Muscle layer of duodenum (tissue), 2 donors: ENCODE results near the gene SAMD4A.

ENCODE experiments used
- H3K27ac ChIP-seq: one replicate; pipeline ENCODE4 v1.7.0; 2013; ENCODE audit warnings: mild to moderate bottlenecking, low read length
- H3K27me3 ChIP-seq: one replicate; pipeline ENCODE4 v1.7.0; 2013; ENCODE audit warnings: low read depth, mild to moderate bottlenecking, control low read depth, low read length
- H3K36me3 ChIP-seq, 2 donors: one replicate each; pipeline ENCODE4 v1.7.0; 2013; ENCODE audit warnings: low read length in 2 of 2, control low read depth in 1 of 2, mild to moderate bottlenecking in 1 of 2; ENCODE audit not compliant: insufficient read depth in 2 of 2, control insufficient read depth in 1 of 2
- H3K4me1 ChIP-seq, 2 donors: one replicate each; pipeline ENCODE4 v1.7.0; 2013; ENCODE audit warnings: low read length in 2 of 2, mild to moderate bottlenecking in 2 of 2, control low read depth in 1 of 2, moderate library complexity in 1 of 2; ENCODE audit not compliant: insufficient read depth in 2 of 2, control insufficient read depth in 1 of 2
- H3K4me3 ChIP-seq, 2 donors: one replicate each; pipeline ENCODE4 v1.7.0; 2013; ENCODE audit warnings: low read length in 2 of 2, low read depth in 1 of 2, mild to moderate bottlenecking in 1 of 2
- H3K9me3 ChIP-seq, 2 donors: one replicate each; pipeline ENCODE4 v1.7.0; 2013; ENCODE audit warnings: low read length in 2 of 2, control low read depth in 1 of 2, mild to moderate bottlenecking in 1 of 2; ENCODE audit not compliant: control insufficient read depth in 1 of 2
- donor health status: healthy.

Gene SAMD4A, protein sequence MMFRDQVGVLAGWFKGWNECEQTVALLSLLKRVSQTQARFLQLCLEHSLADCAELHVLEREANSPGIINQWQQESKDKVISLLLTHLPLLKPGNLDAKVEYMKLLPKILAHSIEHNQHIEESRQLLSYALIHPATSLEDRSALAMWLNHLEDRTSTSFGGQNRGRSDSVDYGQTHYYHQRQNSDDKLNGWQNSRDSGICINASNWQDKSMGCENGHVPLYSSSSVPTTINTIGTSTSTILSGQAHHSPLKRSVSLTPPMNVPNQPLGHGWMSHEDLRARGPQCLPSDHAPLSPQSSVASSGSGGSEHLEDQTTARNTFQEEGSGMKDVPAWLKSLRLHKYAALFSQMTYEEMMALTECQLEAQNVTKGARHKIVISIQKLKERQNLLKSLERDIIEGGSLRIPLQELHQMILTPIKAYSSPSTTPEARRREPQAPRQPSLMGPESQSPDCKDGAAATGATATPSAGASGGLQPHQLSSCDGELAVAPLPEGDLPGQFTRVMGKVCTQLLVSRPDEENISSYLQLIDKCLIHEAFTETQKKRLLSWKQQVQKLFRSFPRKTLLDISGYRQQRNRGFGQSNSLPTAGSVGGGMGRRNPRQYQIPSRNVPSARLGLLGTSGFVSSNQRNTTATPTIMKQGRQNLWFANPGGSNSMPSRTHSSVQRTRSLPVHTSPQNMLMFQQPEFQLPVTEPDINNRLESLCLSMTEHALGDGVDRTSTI

DNA sequence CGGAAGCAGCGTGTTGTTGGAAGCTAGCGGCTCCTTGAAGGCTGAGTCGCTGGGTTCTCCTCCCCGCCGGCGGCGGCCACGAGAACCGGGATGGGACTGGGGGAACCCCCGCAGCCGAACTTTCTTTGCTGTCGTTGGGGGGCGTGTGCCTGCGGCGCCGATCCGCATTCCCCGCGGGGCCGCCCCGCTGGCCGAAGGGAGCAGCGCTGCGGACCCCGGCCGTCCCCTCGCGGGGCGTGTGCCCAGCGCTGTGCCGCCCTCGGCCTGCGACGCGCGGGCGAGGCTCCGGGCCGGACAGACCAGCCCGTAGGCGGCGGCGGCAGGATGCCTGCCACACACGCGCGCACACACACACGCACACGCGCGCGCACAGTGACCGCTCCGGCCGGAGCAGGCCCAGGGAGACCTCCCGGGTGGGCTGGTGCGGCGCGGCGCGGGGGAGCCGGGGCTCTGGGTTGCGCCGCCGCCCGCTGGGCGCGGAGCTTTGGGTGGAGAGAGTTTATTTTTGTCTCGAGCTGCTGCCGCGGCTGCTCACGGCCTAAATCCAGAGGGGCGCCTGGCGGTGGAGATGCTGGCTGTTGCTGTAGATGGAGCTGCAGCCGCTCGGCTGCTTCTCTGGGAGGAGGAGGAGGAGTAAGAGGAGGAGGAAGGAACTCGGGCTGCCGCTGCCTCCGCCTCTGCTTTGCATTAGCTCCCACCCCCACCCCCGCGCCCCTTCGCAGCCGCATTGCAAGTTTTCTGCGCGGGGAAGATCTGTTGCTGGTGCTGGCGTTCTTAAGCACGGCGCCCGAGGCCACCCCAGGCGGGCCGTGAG, at the start of gene SAMD4A:
Gene SAMD4A, plus strand, starts transcription at position 719 of the 814 bp plus-strand sequence. CDS start 789 bp downstream, outside the sequence.
- Histone ChIP-seq H3K27ac (peak within 1 kb of the TSS; percentile 87), H3K27me3 (no peaks in the 10 kb centered on the region), H3K36me3 (peaks cover 0 to 4% of the 10 kb centered on the region in 2 donors), H3K9me3 (no peaks in the 10 kb centered on the region), H3K4me3 (peak within 1 kb of the TSS; percentile 81 to 87), H3K4me1 (no peaks in the 10 kb centered on the region)

GRCh38 chr14:54524410-54524809, 42.5 kb upstream of the SAMD4A start:
- no peak overlapping the region for H3K27ac ChIP-seq
- H3K27me3 ChIP-seq = no peaks in the 10 kb centered on the region
- H3K36me3 ChIP-seq = peaks cover 24% of the 10 kb centered on the region in 2 donors
- H3K4me3 ChIP-seq = no peak overlapping the region
- no peaks in the 10 kb centered on the region for H3K9me3 ChIP-seq
- H3K4me1 ChIP-seq = no peaks in the 10 kb centered on the region

- H3K4me3 ChIP-seq = no peak overlapping the region
- peaks cover 10% of the 10 kb centered on the region in 2 donors for H3K36me3 ChIP-seq
These were observed 38.0 kb upstream of the SAMD4A start for GRCh38 chr14:54528973-54529372.

DNA sequence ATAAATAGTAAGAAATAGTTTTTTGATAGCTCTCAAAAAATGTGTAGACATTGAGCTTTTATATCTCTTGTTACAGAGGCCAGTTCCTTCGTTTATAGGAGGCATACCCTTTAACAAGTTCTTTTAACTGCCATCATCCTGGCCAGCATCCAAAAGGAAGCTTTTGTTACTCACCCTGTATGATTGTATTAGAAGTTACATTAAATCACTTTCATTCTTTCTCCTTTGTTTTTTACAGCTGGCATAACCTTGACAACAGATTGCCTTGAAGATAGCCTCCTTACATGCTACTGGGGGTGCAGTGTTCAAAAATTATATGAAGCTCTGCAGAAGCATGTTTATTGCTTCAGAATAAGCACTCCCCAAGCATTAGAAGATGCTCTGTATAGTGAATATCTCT, 37.1 kb upstream of the SAMD4A start:
- no peak overlapping the region for H3K4me3 ChIP-seq
- no peaks in the 10 kb centered on the region for H3K27me3 ChIP-seq
- H3K36me3 ChIP-seq = peaks cover 4 to 6% of the 10 kb centered on the region in 2 donors
- H3K9me3 ChIP-seq = no peaks in the 10 kb centered on the region
- H3K27ac ChIP-seq = no peak overlapping the region
- no peaks in the 10 kb centered on the region for H3K4me1 ChIP-seq

More at GRCh38 chr14:54528973-54529372, 38.0 kb upstream of the SAMD4A start:
- Histone ChIP-seq H3K4me1 (no peaks in the 10 kb centered on the region), H3K9me3 (no peaks in the 10 kb centered on the region), H3K27me3 (no peaks in the 10 kb centered on the region), H3K27ac (no peak overlapping the region)

DNA sequence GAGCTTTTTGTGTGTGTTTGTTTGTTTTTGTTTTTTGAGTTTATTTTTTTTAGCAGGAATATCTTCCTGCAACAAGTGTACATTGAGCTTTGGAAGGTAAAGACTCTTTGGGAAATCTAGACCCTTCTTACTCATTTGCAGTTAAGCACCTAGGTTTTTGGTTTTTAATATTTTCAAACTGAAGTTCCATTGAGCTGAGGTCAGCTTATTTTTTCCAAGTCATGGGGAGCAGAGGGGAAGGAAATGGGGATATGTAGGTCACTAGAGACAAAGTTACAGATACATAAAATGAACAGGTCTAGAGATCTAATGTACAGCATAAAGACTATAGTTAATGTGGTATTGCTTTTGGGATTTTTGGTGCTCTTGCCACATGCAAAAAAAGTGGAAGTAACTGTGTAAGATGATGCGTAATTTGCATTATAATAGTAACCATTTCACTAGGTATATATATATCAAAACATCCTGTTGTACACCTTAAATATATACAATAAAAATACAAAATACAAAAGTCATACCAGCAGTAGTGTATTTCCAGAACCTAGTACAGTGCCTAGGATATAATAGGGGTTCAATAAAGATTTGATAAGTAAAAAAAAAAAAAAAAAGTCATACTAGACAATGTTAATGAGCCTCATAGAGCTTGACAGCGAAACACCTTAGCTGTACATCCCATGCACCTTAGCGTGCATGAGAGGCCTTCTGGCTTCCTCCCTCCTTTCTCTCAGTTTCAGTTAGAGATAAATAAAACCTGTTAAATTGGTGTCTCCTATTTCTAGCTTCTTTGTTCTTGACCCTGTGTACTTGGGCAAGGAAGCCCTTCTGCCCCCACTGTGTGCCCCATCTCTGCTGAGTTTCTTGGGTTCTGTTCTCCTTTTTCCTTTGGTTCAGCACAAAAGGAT, 34.6 kb upstream of the SAMD4A start:
- Histone ChIP-seq H3K9me3 (no peaks in the 10 kb centered on the region), H3K36me3 (no peaks in the 10 kb centered on the region), H3K27ac (no peak overlapping the region), H3K4me1 (no peaks in the 10 kb centered on the region), H3K27me3 (no peaks in the 10 kb centered on the region), H3K4me3 (no peak overlapping the region)

DNA sequence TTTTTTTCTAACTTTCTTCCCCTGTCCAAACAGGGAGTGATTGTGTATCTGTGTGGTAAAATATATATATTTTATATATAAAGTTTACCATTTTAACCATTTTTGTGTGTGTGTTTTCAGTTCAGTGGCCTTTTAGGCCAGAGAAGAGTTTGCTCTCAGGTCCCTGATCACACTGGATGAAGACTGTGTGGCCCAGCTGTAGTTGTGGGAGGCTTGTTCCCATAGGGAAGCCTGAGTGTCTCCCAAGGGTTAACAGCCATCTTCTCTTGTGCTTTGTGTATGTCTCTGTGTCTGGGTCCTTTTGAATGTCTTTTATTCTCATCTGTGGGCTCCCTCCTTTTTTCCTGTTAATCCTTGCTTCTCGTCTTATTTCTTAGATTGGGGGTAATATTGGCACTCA, 33.8 kb upstream of the SAMD4A start:
- Histone ChIP-seq H3K36me3 (peaks cover 0 to 2% of the 10 kb centered on the region in 2 donors), H3K4me3 (no peak overlapping the region), H3K9me3 (no peaks in the 10 kb centered on the region), H3K27ac (no peak overlapping the region), H3K27me3 (no peaks in the 10 kb centered on the region), H3K4me1 (no peaks in the 10 kb centered on the region)

GRCh38 chr14:54535126-54535525, 31.8 kb upstream of the SAMD4A start:
- Histone ChIP-seq H3K27ac (no peak overlapping the region), H3K36me3 (peaks cover 0 to 7% of the 10 kb centered on the region in 2 donors), H3K4me3 (no peak overlapping the region), H3K27me3 (no peaks in the 10 kb centered on the region), H3K9me3 (no peaks in the 10 kb centered on the region), H3K4me1 (no peaks in the 10 kb centered on the region)

DNA sequence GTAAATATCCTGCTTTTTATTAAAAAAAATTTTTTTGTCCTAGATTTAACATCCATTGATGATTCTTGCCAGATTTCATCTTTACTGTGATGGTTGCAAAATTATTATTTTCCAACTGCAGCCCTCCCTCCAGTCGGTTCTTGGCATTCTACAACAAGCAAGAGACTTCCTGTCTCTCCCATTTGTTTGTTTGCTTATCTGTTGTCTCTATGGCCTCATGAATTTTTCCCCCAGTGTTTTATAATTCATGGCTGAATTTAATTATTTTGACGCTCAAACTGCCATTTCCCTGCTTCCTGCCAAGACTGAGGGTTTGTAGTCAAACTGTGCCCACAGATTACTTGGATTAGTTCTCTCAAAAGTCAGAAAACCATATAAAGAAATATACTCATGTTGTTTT, 31.3 kb upstream of the SAMD4A start:
- Histone ChIP-seq H3K27me3 (no peaks in the 10 kb centered on the region), H3K27ac (no peak overlapping the region), H3K4me3 (no peak overlapping the region), H3K4me1 (no peaks in the 10 kb centered on the region), H3K9me3 (no peaks in the 10 kb centered on the region), H3K36me3 (peaks cover 0 to 7% of the 10 kb centered on the region in 2 donors)

DNA sequence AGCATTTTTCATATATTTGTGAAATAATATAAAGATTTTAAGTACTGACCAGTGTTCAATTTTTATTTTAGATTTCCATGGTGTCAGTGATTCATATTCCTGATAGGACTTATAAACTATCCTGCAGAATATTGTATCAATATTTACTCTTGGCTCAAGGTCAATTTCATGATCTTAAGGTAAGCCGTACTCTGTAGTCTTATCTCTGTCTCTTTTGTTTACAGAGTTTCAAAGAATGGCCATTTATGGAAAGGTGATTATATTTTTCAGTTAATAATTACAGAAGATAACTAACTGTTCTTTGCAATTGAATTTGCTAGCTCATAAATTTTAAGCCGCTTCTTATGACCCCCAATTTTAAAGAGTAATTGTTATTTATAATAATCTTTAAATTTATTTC, 29.3 kb upstream of the SAMD4A start:
- Histone ChIP-seq H3K4me3 (no peak overlapping the region), H3K27me3 (no peaks in the 10 kb centered on the region), H3K36me3 (peaks cover 0 to 7% of the 10 kb centered on the region in 2 donors), H3K9me3 (no peaks in the 10 kb centered on the region), H3K27ac (no peak overlapping the region), H3K4me1 (no peaks in the 10 kb centered on the region)

DNA sequence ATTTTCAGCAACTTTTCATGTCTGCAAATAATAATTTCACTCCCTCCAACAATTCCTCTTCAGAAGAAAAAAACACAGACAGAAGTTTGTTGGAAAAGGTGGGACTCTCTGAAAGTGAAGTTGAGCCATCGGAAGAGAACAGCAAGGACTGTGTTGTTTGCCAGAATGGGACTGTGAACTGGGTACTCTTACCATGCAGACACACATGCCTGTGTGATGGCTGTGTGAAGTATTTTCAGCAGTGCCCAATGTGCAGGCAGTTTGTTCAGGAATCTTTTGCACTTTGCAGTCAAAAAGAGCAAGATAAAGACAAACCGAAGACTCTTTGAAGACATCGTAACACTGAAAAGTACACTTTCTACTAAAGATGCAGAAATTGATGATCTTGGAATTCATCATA, 28.9 kb upstream of the SAMD4A start:
- no peaks in the 10 kb centered on the region for H3K27me3 ChIP-seq
- no peaks in the 10 kb centered on the region for H3K9me3 ChIP-seq
- H3K27ac ChIP-seq = no peak overlapping the region
- no peak overlapping the region for H3K4me3 ChIP-seq
- H3K36me3 ChIP-seq = peaks cover 0 to 7% of the 10 kb centered on the region in 2 donors
- no peaks in the 10 kb centered on the region for H3K4me1 ChIP-seq
